ENCODE measurements around the gene IFI6. TPM values are rescaled to one million over a fixed set of nuclear protein-coding genes. Genes with fewer than 3 reads are reported as not detected.

The IFI6 gene
- total and polyA plus RNA-seq, 2 of the 8 experiments (the other 6 are each of a cell fraction or from before 2014, with no cell fraction given): 6.1 to 13.2 TPM

DNA sequence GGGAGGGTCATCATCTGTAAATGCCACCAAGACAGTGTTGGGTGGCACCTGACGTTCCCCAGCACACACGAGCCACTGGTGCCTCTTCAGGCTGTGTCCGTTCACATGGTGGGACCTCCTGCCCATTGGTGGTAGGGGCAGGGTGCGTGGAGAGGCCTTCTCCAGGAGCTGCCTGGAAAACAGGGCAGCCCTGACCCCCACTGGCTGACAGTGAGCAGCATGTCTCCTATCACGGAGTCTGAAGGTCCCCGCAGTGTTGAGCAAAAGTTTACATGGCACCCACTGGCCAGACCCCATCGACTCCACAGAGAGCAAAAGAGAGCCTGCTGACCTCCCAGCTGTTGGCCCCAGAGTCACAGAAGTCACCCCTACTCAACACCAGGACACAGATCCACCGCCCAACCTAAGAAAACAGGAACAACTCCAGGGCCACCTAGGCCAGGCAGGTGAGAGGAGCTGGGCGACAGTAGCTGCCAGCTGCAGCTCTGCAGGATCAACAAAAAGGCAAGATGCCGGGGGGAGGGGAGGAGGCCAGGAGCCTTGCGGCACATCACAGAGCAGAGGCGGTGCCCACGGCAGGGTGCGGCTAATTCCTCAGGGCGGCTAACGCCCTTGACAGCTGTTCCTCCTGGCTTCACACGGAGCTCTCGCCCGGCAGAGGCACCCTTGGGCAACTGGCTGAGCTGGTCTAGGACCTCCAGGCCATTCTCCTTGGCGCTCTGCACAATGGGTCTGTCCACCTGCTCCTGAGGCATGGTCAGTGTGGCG, 14.4 kb upstream of the IFI6 start:
- Histone ChIP-seq H3K79me2 (ENCODE audit: control insufficient read depth in 1 of 2, insufficient read depth in 2 of 2, low read length in 2 of 2) (no peaks in the 10 kb centered on the region), H2BK120ac (replicated peaks; ENCODE audit: low read depth, low read length) (no peak overlapping the region), H3K9ac (replicated peaks in 1 of 4; ENCODE audit: extremely low read depth in 1 of 4, low read depth in 3 of 4, low read length in 3 of 4) (no peak overlapping the region), H4K20me1 (replicated peaks in 1 of 2; ENCODE audit: control insufficient read depth in 1 of 2, insufficient read depth in 2 of 2, low read length in 2 of 2) (no peaks in the 10 kb centered on the region), H3K27me3 (replicated peaks in 1 of 4; ENCODE audit: control insufficient read depth in 3 of 4, extremely low read depth in 1 of 4, insufficient read depth in 3 of 4, low read length in 3 of 4) (no peaks in the 10 kb centered on the region), H3K4ac (replicated peaks; ENCODE audit: insufficient read length, low read depth, low read length) (peak overlapping the region; percentile 66), H3K14ac (ENCODE audit: insufficient read length) (no peak overlapping the region), H2BK5ac (ENCODE audit: low read depth, low read length) (no peak overlapping the region; the same call in none of the 2 replicates), H2BK15ac (ENCODE audit: low read length) (0 out of 2 replicates have a peak overlapping the region, but pooled peaks have one; percentile 72), H2AK5ac (ENCODE audit: low read depth, low read length) (peak overlapping the region; percentile 9; the same call in 1 of the 2 replicates), H3K79me1 (ENCODE audit: low read depth, low read length) (no peaks in the 10 kb centered on the region), H3K23ac (ENCODE audit: insufficient read length) (no peak overlapping the region), H3K4me1 (replicated peaks in 1 of 4; ENCODE audit: control insufficient read depth in 3 of 4, insufficient read depth in 4 of 4, low read length in 3 of 4) (peaks cover 4 to 11% (median 8%) of the 10 kb centered on the region in 4 experiments), H3K23me2 (ENCODE audit: low read depth, low read length) (no peaks in the 10 kb centered on the region), H3K56ac (replicated peaks; ENCODE audit: insufficient read length, low read depth, low read length) (no peak overlapping the region), H3K36me3 (ENCODE audit: control insufficient read depth in 2 of 4, insufficient read depth in 4 of 4, low read length in 3 of 4) (no peaks in the 10 kb centered on the region), H3K18ac (ENCODE audit: extremely low read depth, low read length) (peak overlapping the region; percentile 60), H3K4me2 (ENCODE audit: insufficient read depth in 1 of 2, low read depth in 2 of 2, low read length in 2 of 2) (no peak overlapping the region), H3K9me3 (ENCODE audit: insufficient read depth in 2 of 2, low read depth in 1 of 2, low read length in 1 of 2) (peaks cover 9% of the 10 kb centered on the region in 2 experiments; a peak in 3 of 4 replicates), H2AFZ (ENCODE audit: low read length) (no peak overlapping the region), H3K4me3 (ENCODE audit: extremely low read depth in 1 of 4, insufficient read depth in 2 of 4, low read depth in 3 of 4, low read length in 4 of 4) (no peak overlapping the region), H2BK20ac (ENCODE audit: low read length) (0 out of 2 replicates have a peak overlapping the region, but pooled peaks have one; percentile 6), H4K8ac (ENCODE audit: extremely low read depth, insufficient read depth, low read length) (no peak overlapping the region), H4K91ac (replicated peaks; ENCODE audit: insufficient read length, low read length) (peak overlapping the region; percentile 56), H4K5ac (ENCODE audit: insufficient read length, low read depth, low read length) (no peak overlapping the region), H2BK12ac (ENCODE audit: low read depth, low read length) (peak overlapping the region; percentile 75; the same call in 1 of the 2 replicates), H3K27ac (ENCODE audit: low read depth, low read length) (no peak overlapping the region)
- ChIA-PET POLR2A (ENCODE audit: partially characterized antibody) (interaction anchor here (0.8 to 1.5 kb wide), 2 partner anchors 9 to 124 kb away, joined by 3 read pairs; no protein-coding TSS in a partner anchor), CTCF (ENCODE audit: partially characterized antibody) (interaction anchor here (1.6 to 1.7 kb wide), 2 partner anchors 15 to 17 kb away, joined by 7 to 8 read pairs; partner anchors contain the start of gene IFI6)
- 90% methylated on average over 21 of the region's 21 CpGs; no CpG with 5 or more reads in 1 of the 2 experiments for WGBS, 2 experiments (ENCODE audit: extremely low coverage in 1 of 2, insufficient coverage in 1 of 2, insufficient read length in 1 of 2, insufficient replicate concordance in 2 of 2, low coverage in 1 of 2, low lambda C conversion rate in 2 of 2, missing lambda C conversion rate in 1 of 2)
- TF ChIP-seq ATF3 (IDR thresholded peaks at IDR 0.05; ENCODE audit: insufficient read depth, low read depth, low read length) (no peak), BACH1 (IDR thresholded peaks at IDR 0.05; ENCODE audit: low read length) (no peak)
- DNase-seq (ENCODE audit: low read depth in 1 of 2, low spot score in 2 of 2) (no peak), FAIRE-seq (no peak)

All from H1 (cell line).